ENCODE measurements around the gene FAM76B. TPM values are rescaled to one million over a fixed set of nuclear protein-coding genes. Genes with fewer than 3 reads are reported as not detected.

The FAM76B gene
- total RNA-seq, 1 experiment from 2014 or later, result 32.6 TPM

- TF ChIP-seq EZH2 (IDR thresholded peaks at IDR 0.05; ENCODE audit: borderline replicate concordance, low read depth, low read length, poor library complexity, severe bottlenecking), result no peak
- H3K36me3 ChIP-seq (ENCODE audit: insufficient read depth, low read length, poor library complexity, severe bottlenecking), result peaks cover 60% of the 10 kb centered on the region
- no peaks in the 10 kb centered on the region for H3K9me3 ChIP-seq (ENCODE audit: low read depth, low read length, poor library complexity, severe bottlenecking)
- H3K27me3 ChIP-seq (replicated peaks; ENCODE audit: insufficient read depth, low read depth, low read length, poor library complexity), result no peaks in the 10 kb centered on the region
- ChIA-PET POLR2A (ENCODE audit: low non-redundant PET) (no interaction called here), CTCF (interaction anchor here (0.6 kb wide), 1 partner anchor 188 kb away, joined by 7 read pairs; no protein-coding TSS in a partner anchor)
- H3K4me3 ChIP-seq (ENCODE audit: low read depth, low read length, poor library complexity, severe bottlenecking), result no peak overlapping the region
- intact Hi-C loops (cut with micrococcal nuclease; ENCODE audit: unreplicated experiment), result no loop called here
- DNase-seq (ENCODE audit: low spot score), result no peak
- H3K4me1 ChIP-seq (ENCODE audit: insufficient read depth, low read length, poor library complexity, severe bottlenecking), result peaks cover 12% of the 10 kb centered on the region
- no TSS peak for BruUV-seq (replicated peaks)
- no peak overlapping the region for H3K27ac ChIP-seq (ENCODE audit: low read depth, low read length, poor library complexity, severe bottlenecking)
These were observed 40.1 kb upstream of the FAM76B start for GRCh38 chr11:95829580-95830259.

DNA sequence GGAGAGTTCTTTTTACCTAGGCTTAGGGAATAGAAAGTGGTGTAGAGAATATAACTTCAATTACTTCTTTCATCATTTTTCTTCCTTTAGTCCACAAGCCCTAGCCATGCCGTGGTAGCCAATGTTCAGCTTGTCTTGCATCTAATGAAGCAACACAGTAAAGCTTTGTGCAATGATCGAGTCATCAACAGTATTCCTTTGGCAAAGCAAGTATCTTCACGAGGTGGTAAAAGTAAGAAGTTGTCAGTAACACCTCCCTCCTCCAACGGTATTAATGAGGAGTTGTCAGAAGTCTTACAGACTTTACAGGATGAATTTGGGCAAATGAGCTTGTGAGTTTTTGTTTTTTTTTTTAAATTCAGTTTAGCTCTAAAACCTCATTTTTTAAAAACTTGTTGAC is 38.1 kb upstream of the FAM76B start:
- intact Hi-C loops (cut with micrococcal nuclease; ENCODE audit: unreplicated experiment), result no loop called here
- CTCF ChIA-PET, result interaction anchor here (0.6 kb wide), 1 partner anchor 1883 kb away, joined by 4 read pairs; no protein-coding TSS in a partner anchor
- peaks cover 12% of the 10 kb centered on the region for H3K4me1 ChIP-seq (ENCODE audit: insufficient read depth, low read length, poor library complexity, severe bottlenecking)
- no peak for DNase-seq (ENCODE audit: low spot score)
- BruUV-seq (replicated peaks), result no TSS peak
- peaks cover 54% of the 10 kb centered on the region for H3K36me3 ChIP-seq (ENCODE audit: insufficient read depth, low read length, poor library complexity, severe bottlenecking)
- no peaks in the 10 kb centered on the region for H3K27me3 ChIP-seq (replicated peaks; ENCODE audit: insufficient read depth, low read depth, low read length, poor library complexity)
- no peaks in the 10 kb centered on the region for H3K9me3 ChIP-seq (ENCODE audit: low read depth, low read length, poor library complexity, severe bottlenecking)
- no peak overlapping the region for H3K4me3 ChIP-seq (ENCODE audit: low read depth, low read length, poor library complexity, severe bottlenecking)
- POLR2A ChIA-PET (ENCODE audit: low non-redundant PET), result no interaction called here
- H3K27ac ChIP-seq (ENCODE audit: low read depth, low read length, poor library complexity, severe bottlenecking), result no peak overlapping the region
- TF ChIP-seq EZH2 (IDR thresholded peaks at IDR 0.05; ENCODE audit: borderline replicate concordance, low read depth, low read length, poor library complexity, severe bottlenecking) (no peak), CTCF (conservative IDR thresholded peaks at IDR 0.05; ENCODE audit: low read depth, low read length) (no peak)

DNA sequence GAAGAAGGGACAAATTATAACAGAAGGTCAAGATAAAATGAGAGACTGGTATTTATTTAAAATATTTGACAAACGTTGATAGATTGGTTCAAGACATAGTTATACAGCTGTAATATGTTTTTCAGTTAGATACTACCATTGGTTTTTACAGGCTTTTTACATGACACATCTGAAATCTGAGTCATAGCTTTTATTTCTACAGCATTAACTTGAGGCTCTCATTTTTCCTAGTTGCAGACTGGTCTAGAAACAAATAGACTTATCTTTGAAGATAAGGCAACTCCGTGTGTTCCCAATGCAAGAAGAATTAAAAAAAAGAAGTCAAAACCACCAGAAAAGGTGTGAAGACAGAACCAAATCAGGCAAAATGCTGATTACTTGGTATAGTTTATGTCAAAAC is 32.1 kb upstream of the FAM76B start:
- Histone ChIP-seq H3K9me3 (ENCODE audit: low read depth, low read length, poor library complexity, severe bottlenecking) (no peaks in the 10 kb centered on the region), H3K4me3 (ENCODE audit: low read depth, low read length, poor library complexity, severe bottlenecking) (no peak overlapping the region), H3K27ac (ENCODE audit: low read depth, low read length, poor library complexity, severe bottlenecking) (no peak overlapping the region), H3K36me3 (ENCODE audit: insufficient read depth, low read length, poor library complexity, severe bottlenecking) (peaks cover 40% of the 10 kb centered on the region), H3K4me1 (ENCODE audit: insufficient read depth, low read length, poor library complexity, severe bottlenecking) (no peaks in the 10 kb centered on the region), H3K27me3 (replicated peaks; ENCODE audit: insufficient read depth, low read depth, low read length, poor library complexity) (no peaks in the 10 kb centered on the region)
- no peak for DNase-seq (ENCODE audit: low spot score)
- TF ChIP-seq CTCF (conservative IDR thresholded peaks at IDR 0.05; ENCODE audit: low read depth, low read length), result no peak
- no peak for TF ChIP-seq EZH2 (IDR thresholded peaks at IDR 0.05; ENCODE audit: borderline replicate concordance, low read depth, low read length, poor library complexity, severe bottlenecking)
- intact Hi-C loops (cut with micrococcal nuclease; ENCODE audit: unreplicated experiment), result no loop called here
- ChIA-PET CTCF (no interaction called here), POLR2A (ENCODE audit: low non-redundant PET) (no interaction called here)
- BruUV-seq (replicated peaks), result no TSS peak

DNA sequence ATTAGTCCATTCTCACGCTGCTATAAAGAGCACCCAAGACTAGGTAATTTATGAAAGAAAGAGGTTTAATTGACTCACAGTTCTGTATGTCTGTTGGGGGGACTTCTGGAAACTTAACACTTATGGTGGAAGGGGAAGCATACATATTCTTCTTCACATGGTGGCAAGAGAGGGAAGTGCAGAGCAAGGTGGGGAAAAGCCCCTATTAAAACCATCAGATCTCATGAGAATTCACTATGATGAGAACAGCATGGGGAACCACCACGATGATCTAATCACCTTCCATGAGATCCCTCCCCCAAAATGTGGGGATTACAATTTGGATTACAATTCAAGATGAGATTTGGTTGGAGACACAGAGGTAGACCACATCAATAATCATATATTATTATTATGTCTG is 26.5 kb upstream of the FAM76B start:
- ChIA-PET POLR2A (ENCODE audit: low non-redundant PET) (no interaction called here), CTCF (no interaction called here)

More for the DNA sequence above, 26.5 kb upstream of the FAM76B start:
- H3K27me3 ChIP-seq (replicated peaks; ENCODE audit: insufficient read depth, low read depth, low read length, poor library complexity), result no peaks in the 10 kb centered on the region
- intact Hi-C loops (cut with micrococcal nuclease; ENCODE audit: unreplicated experiment), result no loop called here
- no peak overlapping the region for H3K27ac ChIP-seq (ENCODE audit: low read depth, low read length, poor library complexity, severe bottlenecking)
- DNase-seq (ENCODE audit: low spot score), result no peak
- peaks cover 16% of the 10 kb centered on the region for H3K36me3 ChIP-seq (ENCODE audit: insufficient read depth, low read length, poor library complexity, severe bottlenecking)
- BruUV-seq (replicated peaks), result no TSS peak
- H3K9me3 ChIP-seq (ENCODE audit: low read depth, low read length, poor library complexity, severe bottlenecking), result no peaks in the 10 kb centered on the region
- H3K4me3 ChIP-seq (ENCODE audit: low read depth, low read length, poor library complexity, severe bottlenecking), result no peak overlapping the region
- no peak for TF ChIP-seq CTCF (conservative IDR thresholded peaks at IDR 0.05; ENCODE audit: low read depth, low read length)
- no peak for TF ChIP-seq EZH2 (IDR thresholded peaks at IDR 0.05; ENCODE audit: borderline replicate concordance, low read depth, low read length, poor library complexity, severe bottlenecking)
- no peaks in the 10 kb centered on the region for H3K4me1 ChIP-seq (ENCODE audit: insufficient read depth, low read length, poor library complexity, severe bottlenecking)

All from A673 (cell line).